ENCODE results near the gene GRIA4. TPM values are rescaled to one million over a fixed set of nuclear protein-coding genes. Genes with fewer than 3 reads are reported as not detected.
"Not testable (repeated sequence)": the region's sequence is repeated elsewhere in the genome, so short reads cannot be mapped to it uniquely, and the experiment has no call there.

GRIA4 gene
- total RNA-seq, 1 donor from 2014 or later, result not detected

DNA sequence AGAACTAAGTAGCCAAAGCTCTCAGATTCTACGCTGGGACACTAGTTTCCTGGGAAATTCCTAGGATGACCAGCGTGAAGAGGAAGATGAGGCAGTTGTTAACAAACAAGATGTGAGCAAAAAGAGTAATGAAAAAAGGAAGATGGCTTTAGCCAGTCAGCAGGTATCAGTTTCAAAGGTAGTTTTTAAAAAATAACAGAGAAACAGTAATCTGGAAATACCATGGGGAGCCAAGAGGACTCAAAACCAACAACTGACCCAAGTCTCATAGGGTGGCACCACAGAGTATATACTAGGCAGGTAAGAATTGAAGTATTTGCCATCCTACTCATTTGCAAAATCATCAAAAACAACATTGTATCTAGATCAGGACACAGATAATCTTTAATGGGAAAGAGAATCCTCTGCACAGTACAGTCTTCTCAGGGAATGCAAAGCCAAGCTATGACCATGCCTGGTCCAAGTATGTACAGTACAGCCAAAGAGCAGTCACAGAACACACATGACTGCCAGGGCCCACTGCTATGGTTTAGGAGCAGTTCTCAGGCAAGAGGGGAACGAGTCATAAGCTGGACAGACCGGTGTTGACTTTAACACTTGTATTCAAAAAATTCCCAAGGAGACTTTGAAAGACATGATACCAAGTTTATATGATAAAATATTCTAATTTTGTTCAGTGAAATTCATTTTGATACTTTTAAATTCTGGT lies 391.6 kb downstream of the GRIA4 start:
- H3K27me3 ChIP-seq (ENCODE audit: low read depth), result no peaks in the 10 kb centered on the region
- intact Hi-C loops (cut with micrococcal nuclease), result no loop called here
- H3K27ac ChIP-seq (replicated peaks), result no peak overlapping the region
- H3K4me3 ChIP-seq, result no peak overlapping the region
- H3K9me3 ChIP-seq (replicated peaks), result peaks cover 33% of the 10 kb centered on the region
- DNase-seq, result no peak
- TF ChIP-seq, protein P1, sequence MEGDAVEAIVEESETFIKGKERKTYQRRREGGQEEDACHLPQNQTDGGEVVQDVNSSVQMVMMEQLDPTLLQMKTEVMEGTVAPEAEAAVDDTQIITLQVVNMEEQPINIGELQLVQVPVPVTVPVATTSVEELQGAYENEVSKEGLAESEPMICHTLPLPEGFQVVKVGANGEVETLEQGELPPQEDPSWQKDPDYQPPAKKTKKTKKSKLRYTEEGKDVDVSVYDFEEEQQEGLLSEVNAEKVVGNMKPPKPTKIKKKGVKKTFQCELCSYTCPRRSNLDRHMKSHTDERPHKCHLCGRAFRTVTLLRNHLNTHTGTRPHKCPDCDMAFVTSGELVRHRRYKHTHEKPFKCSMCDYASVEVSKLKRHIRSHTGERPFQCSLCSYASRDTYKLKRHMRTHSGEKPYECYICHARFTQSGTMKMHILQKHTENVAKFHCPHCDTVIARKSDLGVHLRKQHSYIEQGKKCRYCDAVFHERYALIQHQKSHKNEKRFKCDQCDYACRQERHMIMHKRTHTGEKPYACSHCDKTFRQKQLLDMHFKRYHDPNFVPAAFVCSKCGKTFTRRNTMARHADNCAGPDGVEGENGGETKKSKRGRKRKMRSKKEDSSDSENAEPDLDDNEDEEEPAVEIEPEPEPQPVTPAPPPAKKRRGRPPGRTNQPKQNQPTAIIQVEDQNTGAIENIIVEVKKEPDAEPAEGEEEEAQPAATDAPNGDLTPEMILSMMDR (IDR thresholded peaks at IDR 0.05; ENCODE audit: borderline replicate concordance), result no peak
- H3K36me3 ChIP-seq, result peaks cover 35% of the 10 kb centered on the region
- no peaks in the 10 kb centered on the region for H3K4me1 ChIP-seq

DNA sequence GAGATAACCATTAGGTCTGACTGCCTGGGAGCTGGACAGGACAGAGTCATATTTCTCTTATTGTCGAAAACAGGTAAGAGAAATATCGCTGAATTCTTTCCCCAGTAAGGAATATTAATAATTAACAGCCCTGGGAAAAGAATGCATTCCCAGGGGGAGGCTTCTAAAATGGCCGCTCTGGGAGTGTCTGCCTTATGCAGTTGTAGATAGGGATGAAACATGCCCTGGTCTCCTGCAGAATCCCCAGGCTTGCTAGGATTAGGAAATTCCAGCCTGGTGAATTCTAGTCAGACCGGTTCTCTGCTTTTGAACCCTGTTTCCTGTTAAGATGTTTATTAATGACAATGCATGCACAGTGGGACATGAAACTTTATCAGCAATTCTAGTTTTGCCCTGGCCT lies 393.2 kb downstream of the GRIA4 start:
- H3K27me3 ChIP-seq (ENCODE audit: low read depth); intact Hi-C loops (cut with micrococcal nuclease); H3K4me3 ChIP-seq; DNase-seq; H3K4me1 ChIP-seq; H3K27ac ChIP-seq (replicated peaks): not testable (repeated sequence)
- Histone ChIP-seq H3K36me3 (peaks cover 48% of the 10 kb centered on the region), H3K9me3 (replicated peaks) (peaks cover 34% of the 10 kb centered on the region)

DNA sequence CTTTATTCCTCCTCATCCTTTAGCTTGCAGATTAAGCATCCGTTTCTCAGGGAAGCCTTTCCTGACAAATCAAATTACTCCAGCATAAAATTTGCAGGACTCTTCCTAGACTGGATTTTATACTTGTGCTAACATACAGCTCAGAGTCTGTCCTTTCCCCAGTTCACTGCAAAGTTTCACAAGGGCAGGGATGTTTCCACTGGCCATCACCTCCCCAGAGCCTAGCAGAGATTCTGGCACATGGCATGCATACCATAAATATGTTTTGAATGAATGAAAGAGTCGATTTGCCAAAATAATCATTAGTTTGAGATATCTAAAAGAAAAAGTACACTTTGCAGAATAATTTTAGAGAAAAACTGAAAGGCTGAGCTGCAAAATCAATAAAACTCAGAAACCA lies 401.6 kb downstream of the GRIA4 start:
- DNase-seq, result no peak
- peaks cover 53% of the 10 kb centered on the region for H3K4me1 ChIP-seq
- TF ChIP-seq, protein P1 (IDR thresholded peaks at IDR 0.05; ENCODE audit: borderline replicate concordance), result no peak

DNA sequence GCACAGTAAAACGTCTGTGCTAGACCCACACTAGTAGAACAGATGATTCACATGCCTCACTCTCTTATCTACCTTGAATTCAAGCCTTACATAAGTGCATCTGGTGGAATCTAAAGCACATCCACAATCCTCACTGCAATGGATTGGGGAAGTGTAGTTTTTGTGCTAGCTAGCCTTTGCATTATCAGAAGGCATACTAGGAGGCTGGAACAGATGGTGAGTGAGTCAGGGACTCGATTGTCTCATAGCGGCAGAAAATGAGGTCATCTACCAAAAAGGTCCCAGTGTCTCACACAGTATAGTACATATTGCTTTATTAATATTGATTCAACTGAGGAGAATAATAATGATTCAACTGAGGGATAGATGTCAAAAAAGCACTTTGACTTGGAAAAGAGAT lies 402.9 kb downstream of the GRIA4 start:
- DNase-seq, result no peak
- H3K27me3 ChIP-seq (ENCODE audit: low read depth), result no peaks in the 10 kb centered on the region
- H3K4me1 ChIP-seq, result peaks cover 64% of the 10 kb centered on the region
- intact Hi-C loops (cut with micrococcal nuclease), result no loop called here
- H3K4me3 ChIP-seq, result no peak overlapping the region
- TF ChIP-seq, protein P1 (IDR thresholded peaks at IDR 0.05; ENCODE audit: borderline replicate concordance), result no peak
- no peaks in the 10 kb centered on the region for H3K9me3 ChIP-seq (replicated peaks)
- H3K27ac ChIP-seq (replicated peaks), result no peak overlapping the region
- H3K36me3 ChIP-seq, result peaks cover 34% of the 10 kb centered on the region

More for the DNA sequence above, 401.6 kb downstream of the GRIA4 start:
- H3K27ac ChIP-seq (replicated peaks), result no peak overlapping the region
- peaks cover 47% of the 10 kb centered on the region for H3K36me3 ChIP-seq
- H3K4me3 ChIP-seq, result no peak overlapping the region
- intact Hi-C loops (cut with micrococcal nuclease), result no loop called here
- H3K9me3 ChIP-seq (replicated peaks), result peaks cover 1% of the 10 kb centered on the region
- no peaks in the 10 kb centered on the region for H3K27me3 ChIP-seq (ENCODE audit: low read depth)

DNA sequence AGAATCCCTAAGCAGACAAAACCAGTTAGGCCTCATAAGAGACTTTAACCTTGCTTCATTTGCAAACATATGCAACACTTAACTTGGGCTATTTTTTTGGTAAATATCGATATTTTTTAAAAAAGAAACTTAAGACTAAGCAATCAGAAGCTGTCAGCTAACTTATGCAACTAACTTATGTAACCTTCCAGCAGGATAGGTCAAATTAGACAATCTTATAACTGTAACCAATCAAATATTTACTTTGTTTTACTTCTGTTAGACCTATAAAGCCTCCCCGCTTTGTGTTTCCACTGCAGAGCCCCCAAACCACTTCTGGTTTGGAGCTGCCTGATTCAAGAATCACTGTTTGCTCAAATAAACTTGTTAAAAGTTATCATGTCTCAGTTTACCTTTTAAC lies 404.2 kb downstream of the GRIA4 start:
- H3K36me3 ChIP-seq, result peaks cover 21% of the 10 kb centered on the region
- DNase-seq, result no peak
- no peak overlapping the region for H3K4me3 ChIP-seq
- no peaks in the 10 kb centered on the region for H3K9me3 ChIP-seq (replicated peaks)
- intact Hi-C loops (cut with micrococcal nuclease), result no loop called here
- no peak overlapping the region for H3K27ac ChIP-seq (replicated peaks)
- H3K4me1 ChIP-seq, result peaks cover 72% of the 10 kb centered on the region
- H3K27me3 ChIP-seq (ENCODE audit: low read depth), result no peaks in the 10 kb centered on the region
- TF ChIP-seq, protein P1 (IDR thresholded peaks at IDR 0.05; ENCODE audit: borderline replicate concordance), result no peak

DNA sequence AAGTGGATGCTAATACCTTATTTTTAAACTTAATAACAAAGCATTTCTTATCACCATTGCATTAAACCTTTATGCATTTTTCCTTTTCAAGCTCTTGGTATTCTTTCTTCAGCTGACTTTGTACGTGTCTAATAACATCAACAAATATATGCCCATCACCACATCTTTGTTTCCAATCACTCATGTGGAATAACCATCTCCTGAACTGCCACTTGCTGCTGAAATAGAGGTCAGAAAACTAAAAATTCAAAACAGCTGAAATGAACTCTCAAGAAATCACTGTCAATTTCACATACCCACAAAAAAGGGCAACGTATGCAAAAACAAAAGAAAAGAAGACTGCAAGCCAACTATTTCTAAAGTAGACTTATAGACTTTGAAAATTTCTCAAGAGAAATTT lies 404.7 kb downstream of the GRIA4 start:
- Histone ChIP-seq H3K27me3 (ENCODE audit: low read depth) (no peaks in the 10 kb centered on the region), H3K9me3 (replicated peaks) (no peaks in the 10 kb centered on the region), H3K36me3 (peaks cover 15% of the 10 kb centered on the region), H3K4me3 (no peak overlapping the region), H3K27ac (replicated peaks) (no peak overlapping the region), H3K4me1 (peaks cover 77% of the 10 kb centered on the region)
- DNase-seq, result no peak
- intact Hi-C loops (cut with micrococcal nuclease), result no loop called here
- TF ChIP-seq, protein P1 (IDR thresholded peaks at IDR 0.05; ENCODE audit: borderline replicate concordance), result no peak

Measured in left ventricle myocardium inferior (tissue), 1 donor.